ENCODE results near the gene BCL11A.

DNA sequence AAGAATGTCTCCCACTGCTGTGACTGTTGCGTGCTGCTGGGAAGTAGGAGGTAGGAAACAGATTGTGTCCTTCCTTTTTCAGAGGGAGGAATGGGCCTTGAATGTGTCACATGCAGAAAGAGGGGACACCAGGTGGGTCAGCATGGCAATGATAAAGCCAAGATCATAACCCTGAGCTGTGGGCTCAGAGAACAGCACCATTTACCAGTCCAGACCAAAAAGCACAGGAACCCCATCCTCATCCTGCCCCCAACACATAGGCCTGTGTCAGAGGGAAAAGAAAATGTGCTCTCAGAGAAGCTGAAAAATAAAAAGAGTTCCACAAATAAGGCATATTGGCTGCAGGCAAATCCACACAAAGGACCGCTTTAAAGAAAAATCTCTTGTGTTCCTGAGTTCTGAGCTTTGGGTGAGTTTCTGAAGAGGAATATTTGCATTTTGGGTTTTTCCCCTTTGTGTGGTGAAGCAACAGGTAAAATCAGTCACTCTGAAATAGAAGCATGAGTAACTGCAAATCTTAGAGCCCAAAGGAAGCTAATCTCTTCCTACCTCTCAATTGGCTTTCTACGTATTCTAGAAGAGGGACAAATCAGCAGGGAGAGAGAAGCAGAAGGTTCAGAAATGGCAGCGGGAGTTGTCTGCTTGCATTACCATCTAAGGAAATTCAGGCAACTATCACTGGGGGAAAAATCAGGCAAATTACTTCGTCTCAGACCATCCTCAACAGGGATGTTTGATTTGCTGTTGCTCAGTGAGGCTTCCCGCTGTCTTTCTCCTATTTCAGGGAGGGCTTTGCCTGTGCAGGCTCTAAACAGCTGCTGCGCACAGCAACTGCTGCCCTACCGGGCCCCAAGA lies 106.8 kb downstream of the BCL11A start:
- TF ChIP-seq, protein P1, sequence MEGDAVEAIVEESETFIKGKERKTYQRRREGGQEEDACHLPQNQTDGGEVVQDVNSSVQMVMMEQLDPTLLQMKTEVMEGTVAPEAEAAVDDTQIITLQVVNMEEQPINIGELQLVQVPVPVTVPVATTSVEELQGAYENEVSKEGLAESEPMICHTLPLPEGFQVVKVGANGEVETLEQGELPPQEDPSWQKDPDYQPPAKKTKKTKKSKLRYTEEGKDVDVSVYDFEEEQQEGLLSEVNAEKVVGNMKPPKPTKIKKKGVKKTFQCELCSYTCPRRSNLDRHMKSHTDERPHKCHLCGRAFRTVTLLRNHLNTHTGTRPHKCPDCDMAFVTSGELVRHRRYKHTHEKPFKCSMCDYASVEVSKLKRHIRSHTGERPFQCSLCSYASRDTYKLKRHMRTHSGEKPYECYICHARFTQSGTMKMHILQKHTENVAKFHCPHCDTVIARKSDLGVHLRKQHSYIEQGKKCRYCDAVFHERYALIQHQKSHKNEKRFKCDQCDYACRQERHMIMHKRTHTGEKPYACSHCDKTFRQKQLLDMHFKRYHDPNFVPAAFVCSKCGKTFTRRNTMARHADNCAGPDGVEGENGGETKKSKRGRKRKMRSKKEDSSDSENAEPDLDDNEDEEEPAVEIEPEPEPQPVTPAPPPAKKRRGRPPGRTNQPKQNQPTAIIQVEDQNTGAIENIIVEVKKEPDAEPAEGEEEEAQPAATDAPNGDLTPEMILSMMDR (CRISPR knock-in tag; IDR thresholded peaks at IDR 0.05), result no peak
- TF ChIP-seq CHD2 (IDR thresholded peaks at IDR 0.05; ENCODE audit: low read depth, low read length), result no peak

Data from HepG2 (cell line).